SK-N-SH treated with all-trans-retinoic acid at 6 μM for 48 hours (cell line): ENCODE results near the gene RPS8.

ENCODE experiments used
- ATAC-seq: fragments of 200-7000 bp; cut with Tn5 transposase; 3 replicates; pipeline ENCODE4 v1.9.1; 2020; ENCODE audit warnings: mild to moderate bottlenecking, moderate library complexity
- ARNTL ChIP-seq: fragments of 450-650 bp; formaldehyde crosslinking; IDR thresholded peaks from 2 replicates; pipeline ENCODE4 v1.5.0; 2020; ENCODE audit warnings: low read depth, mild to moderate bottlenecking, moderate library complexity, borderline replicate concordance
- BACH2 ChIP-seq: fragments of 250-450 bp; sonication (Bioruptor Pico); IDR thresholded peaks from 2 replicates; pipeline ENCODE4 v1.9.0; 2021; ENCODE audit warnings: mild to moderate bottlenecking, borderline replicate concordance
- CREB5 ChIP-seq: fragments of 250-450 bp; sonication (Bioruptor Pico); IDR thresholded peaks from 2 replicates; pipeline ENCODE4 v1.5.1; 2020; ENCODE audit warnings: low read depth, mild to moderate bottlenecking, moderate library complexity
- CSDC2 ChIP-seq: fragments of 250-450 bp; sonication (Bioruptor Pico); IDR thresholded peaks from 2 replicates; pipeline ENCODE4 v1.5.0; 2020; ENCODE audit warnings: mild to moderate bottlenecking, moderate library complexity
- ESRRG ChIP-seq: fragments of 250-450 bp; sonication (Bioruptor Pico); IDR thresholded peaks from 2 replicates; pipeline ENCODE4 v1.6.1; 2021; ENCODE audit warnings: mild to moderate bottlenecking
- GLIS3 ChIP-seq: fragments of 250-450 bp; sonication (Bioruptor Pico); IDR thresholded peaks from 2 replicates; pipeline ENCODE4 v1.5.0; 2020; ENCODE audit warnings: mild to moderate bottlenecking, moderate library complexity
- ISL1 ChIP-seq: fragments of 250-450 bp; sonication (Bioruptor Pico); IDR thresholded peaks from 2 replicates; pipeline ENCODE4 v2.1.2; 2022; ENCODE audit warnings: mild to moderate bottlenecking, moderate library complexity
- OSR1 ChIP-seq: fragments of 250-450 bp; sonication (Bioruptor Pico); IDR thresholded peaks from 2 replicates; pipeline ENCODE4 v1.8.0; 2022; ENCODE audit warnings: moderate library complexity, mild to moderate bottlenecking, inconsistent platforms
- PATZ1 ChIP-seq: fragments of 250-450 bp; sonication (Bioruptor Pico); IDR thresholded peaks from 2 replicates; pipeline ENCODE4 v1.8.0; 2020; ENCODE audit warnings: mild to moderate bottlenecking, moderate library complexity, borderline replicate concordance
- RARB ChIP-seq: fragments of 250-450 bp; sonication (Bioruptor Pico); IDR thresholded peaks from 2 replicates; pipeline ENCODE4 v1.8.0; 2021; ENCODE audit warnings: mild to moderate bottlenecking, moderate library complexity
- SNAI2 ChIP-seq: fragments of 250-450 bp; sonication (Bioruptor Pico); IDR thresholded peaks from 2 replicates; pipeline ENCODE4 v1.5.0; 2020; ENCODE audit warnings: mild to moderate bottlenecking, moderate library complexity
- TCF4 ChIP-seq: fragments of 250-450 bp; sonication (Bioruptor Pico); IDR thresholded peaks from 2 replicates; pipeline ENCODE4 v1.8.0; 2021; ENCODE audit warnings: mild to moderate bottlenecking, moderate library complexity, borderline replicate concordance
- TOX ChIP-seq: fragments of 250-450 bp; sonication (Bioruptor Pico); IDR thresholded peaks from 2 replicates; pipeline ENCODE4 v1.8.0; 2021; ENCODE audit warnings: mild to moderate bottlenecking, moderate library complexity, borderline replicate concordance
- ZFP3 ChIP-seq: fragments of 250-450 bp; sonication (Bioruptor Pico); IDR thresholded peaks from 2 replicates; pipeline ENCODE4 v1.5.0; 2020; ENCODE audit warnings: mild to moderate bottlenecking, moderate library complexity
- ZFP30 ChIP-seq: fragments of 450-650 bp; formaldehyde crosslinking; IDR thresholded peaks from 2 replicates; pipeline ENCODE4 v1.5.0; 2022; ENCODE audit warnings: mild to moderate bottlenecking, moderate library complexity
- ZNF70 ChIP-seq: fragments of 450-650 bp; formaldehyde crosslinking; IDR thresholded peaks from 2 replicates; pipeline ENCODE4 v1.5.0; 2020; ENCODE audit warnings: mild to moderate bottlenecking, moderate library complexity
- ZNF8 ChIP-seq: fragments of 450-650 bp; formaldehyde crosslinking; IDR thresholded peaks from 2 replicates; pipeline ENCODE4 v1.5.0; 2020; ENCODE audit warnings: mild to moderate bottlenecking, moderate library complexity
- TF ChIP-seq, protein P1 (sequence below): fragments of 250-450 bp; sonication (Bioruptor Pico); IDR thresholded peaks from 2 replicates; pipeline ENCODE4 v1.5.1; 2021; ENCODE audit warnings: mild to moderate bottlenecking, moderate library complexity
- TF ChIP-seq, protein P2 (sequence below): fragments of 250-450 bp; sonication (Bioruptor Pico); IDR thresholded peaks from 2 replicates; pipeline ENCODE4 v1.8.0; 2021; ENCODE audit warnings: low read depth, mild to moderate bottlenecking, moderate library complexity, borderline replicate concordance
- TF ChIP-seq, protein P3 (sequence below): fragments of 250-450 bp; sonication (Bioruptor Pico); IDR thresholded peaks from 2 replicates; pipeline ENCODE4 v1.5.0; 2020; ENCODE audit warnings: mild to moderate bottlenecking, moderate library complexity

Gene RPS8

GRCh38 chr1:44775078-44775929, at the start of gene RPS8:
TSS of gene RPS8 (plus strand) at chr1:44775540. CDS start at chr1:44775597, 57 bp downstream.
- ATAC-seq: peak; percentile 88
- no peak for TF ChIP-seq GLIS3
- no peak for TF ChIP-seq RARB (CRISPR knock-in tag)
- no peak for TF ChIP-seq ISL1
- TF ChIP-seq ZNF8 (CRISPR knock-in tag): no peak
- TF ChIP-seq ESRRG (CRISPR knock-in tag): no peak
- TF ChIP-seq, protein P1, sequence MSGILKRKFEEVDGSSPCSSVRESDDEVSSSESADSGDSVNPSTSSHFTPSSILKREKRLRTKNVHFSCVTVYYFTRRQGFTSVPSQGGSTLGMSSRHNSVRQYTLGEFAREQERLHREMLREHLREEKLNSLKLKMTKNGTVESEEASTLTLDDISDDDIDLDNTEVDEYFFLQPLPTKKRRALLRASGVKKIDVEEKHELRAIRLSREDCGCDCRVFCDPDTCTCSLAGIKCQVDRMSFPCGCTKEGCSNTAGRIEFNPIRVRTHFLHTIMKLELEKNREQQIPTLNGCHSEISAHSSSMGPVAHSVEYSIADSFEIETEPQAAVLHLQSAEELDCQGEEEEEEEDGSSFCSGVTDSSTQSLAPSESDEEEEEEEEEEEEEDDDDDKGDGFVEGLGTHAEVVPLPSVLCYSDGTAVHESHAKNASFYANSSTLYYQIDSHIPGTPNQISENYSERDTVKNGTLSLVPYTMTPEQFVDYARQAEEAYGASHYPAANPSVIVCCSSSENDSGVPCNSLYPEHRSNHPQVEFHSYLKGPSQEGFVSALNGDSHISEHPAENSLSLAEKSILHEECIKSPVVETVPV: no peak
- TF ChIP-seq, protein P2, sequence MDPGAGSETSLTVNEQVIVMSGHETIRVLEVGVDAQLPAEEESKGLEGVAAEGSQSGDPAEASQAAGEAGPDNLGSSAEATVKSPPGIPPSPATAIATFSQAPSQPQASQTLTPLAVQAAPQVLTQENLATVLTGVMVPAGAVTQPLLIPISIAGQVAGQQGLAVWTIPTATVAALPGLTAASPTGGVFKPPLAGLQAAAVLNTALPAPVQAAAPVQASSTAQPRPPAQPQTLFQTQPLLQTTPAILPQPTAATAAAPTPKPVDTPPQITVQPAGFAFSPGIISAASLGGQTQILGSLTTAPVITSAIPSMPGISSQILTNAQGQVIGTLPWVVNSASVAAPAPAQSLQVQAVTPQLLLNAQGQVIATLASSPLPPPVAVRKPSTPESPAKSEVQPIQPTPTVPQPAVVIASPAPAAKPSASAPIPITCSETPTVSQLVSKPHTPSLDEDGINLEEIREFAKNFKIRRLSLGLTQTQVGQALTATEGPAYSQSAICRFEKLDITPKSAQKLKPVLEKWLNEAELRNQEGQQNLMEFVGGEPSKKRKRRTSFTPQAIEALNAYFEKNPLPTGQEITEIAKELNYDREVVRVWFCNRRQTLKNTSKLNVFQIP: no peak
- TF ChIP-seq ARNTL (CRISPR knock-in tag): no peak
- TF ChIP-seq, protein P3, sequence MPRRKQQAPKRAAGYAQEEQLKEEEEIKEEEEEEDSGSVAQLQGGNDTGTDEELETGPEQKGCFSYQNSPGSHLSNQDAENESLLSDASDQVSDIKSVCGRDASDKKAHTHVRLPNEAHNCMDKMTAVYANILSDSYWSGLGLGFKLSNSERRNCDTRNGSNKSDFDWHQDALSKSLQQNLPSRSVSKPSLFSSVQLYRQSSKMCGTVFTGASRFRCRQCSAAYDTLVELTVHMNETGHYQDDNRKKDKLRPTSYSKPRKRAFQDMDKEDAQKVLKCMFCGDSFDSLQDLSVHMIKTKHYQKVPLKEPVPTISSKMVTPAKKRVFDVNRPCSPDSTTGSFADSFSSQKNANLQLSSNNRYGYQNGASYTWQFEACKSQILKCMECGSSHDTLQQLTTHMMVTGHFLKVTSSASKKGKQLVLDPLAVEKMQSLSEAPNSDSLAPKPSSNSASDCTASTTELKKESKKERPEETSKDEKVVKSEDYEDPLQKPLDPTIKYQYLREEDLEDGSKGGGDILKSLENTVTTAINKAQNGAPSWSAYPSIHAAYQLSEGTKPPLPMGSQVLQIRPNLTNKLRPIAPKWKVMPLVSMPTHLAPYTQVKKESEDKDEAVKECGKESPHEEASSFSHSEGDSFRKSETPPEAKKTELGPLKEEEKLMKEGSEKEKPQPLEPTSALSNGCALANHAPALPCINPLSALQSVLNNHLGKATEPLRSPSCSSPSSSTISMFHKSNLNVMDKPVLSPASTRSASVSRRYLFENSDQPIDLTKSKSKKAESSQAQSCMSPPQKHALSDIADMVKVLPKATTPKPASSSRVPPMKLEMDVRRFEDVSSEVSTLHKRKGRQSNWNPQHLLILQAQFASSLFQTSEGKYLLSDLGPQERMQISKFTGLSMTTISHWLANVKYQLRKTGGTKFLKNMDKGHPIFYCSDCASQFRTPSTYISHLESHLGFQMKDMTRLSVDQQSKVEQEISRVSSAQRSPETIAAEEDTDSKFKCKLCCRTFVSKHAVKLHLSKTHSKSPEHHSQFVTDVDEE (CRISPR knock-in tag): no peak

DNA sequence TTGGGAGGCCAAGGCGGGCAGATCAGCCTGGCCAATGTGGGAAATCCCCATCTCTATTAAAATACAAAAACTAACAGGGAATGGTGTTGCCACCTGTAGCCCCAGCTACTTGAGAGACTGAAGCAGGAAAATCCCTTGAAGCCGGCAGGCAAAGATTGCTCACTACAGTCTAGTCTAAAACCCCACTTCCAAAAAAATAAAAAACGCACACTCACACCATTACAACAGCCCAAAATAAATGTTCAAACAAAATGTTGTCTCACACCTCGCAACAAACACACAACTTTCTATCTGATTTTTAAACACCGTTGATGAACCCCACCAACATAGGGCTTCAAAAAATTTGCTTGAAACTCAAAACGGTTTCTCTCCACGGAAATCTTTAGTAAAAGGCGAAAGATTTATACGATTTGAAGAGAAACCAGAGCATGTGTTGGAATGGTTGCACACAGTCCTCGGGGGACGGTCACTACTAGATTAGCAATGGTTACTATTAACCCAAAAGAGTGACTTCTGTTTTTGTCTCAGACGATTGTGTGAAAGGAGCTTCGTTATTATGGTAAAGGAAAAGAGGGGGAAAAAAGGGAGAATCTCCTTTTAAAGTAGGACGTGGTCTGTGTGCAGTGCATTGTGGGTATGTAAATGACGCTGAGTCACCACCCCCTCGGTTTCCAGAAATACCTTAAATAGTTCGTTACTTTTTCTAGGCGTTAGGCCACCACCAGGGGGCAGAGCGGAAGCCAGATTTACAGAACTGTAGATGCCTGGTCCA, 44.4 kb upstream of the RPS8 start, which contains the start of gene RNU5D-1:
TSS of gene RNU5D-1 (minus strand) at position 430 of the 772 bp plus-strand sequence.
- ATAC-seq: peak; percentile 91
- TF ChIP-seq, protein P2: peak; percentile 87
- TF ChIP-seq ESRRG (CRISPR knock-in tag): peak; percentile 99
- TF ChIP-seq CSDC2 (CRISPR knock-in tag): peak; percentile 96; the same call in 1 of the 2 replicates
- TF ChIP-seq, protein P1: peak; percentile 100
- peak; percentile 100 for TF ChIP-seq TOX
- peak; percentile 87 for TF ChIP-seq TCF4
- TF ChIP-seq SNAI2 (CRISPR knock-in tag): peak; percentile 86; the same call in 1 of the 2 replicates
- TF ChIP-seq, protein P3 (CRISPR knock-in tag): peak; percentile 85
- TF ChIP-seq OSR1 (CRISPR knock-in tag): no peak
- TF ChIP-seq ISL1: 0 out of 2 replicates have a peak, but pooled peaks have one; percentile 10
- peak; percentile 100 for TF ChIP-seq PATZ1 (CRISPR knock-in tag)
- peak; percentile 98 for TF ChIP-seq RARB (CRISPR knock-in tag)
- TF ChIP-seq CREB5: peak; percentile 100
- TF ChIP-seq ZFP30 (CRISPR knock-in tag): peak; percentile 80
- TF ChIP-seq ZNF8 (CRISPR knock-in tag): peak; percentile 80
- TF ChIP-seq ARNTL (CRISPR knock-in tag): peak; percentile 88; the same call in 1 of the 2 replicates
- TF ChIP-seq ZFP3: peak; percentile 84; the same call in 1 of the 2 replicates
- TF ChIP-seq BACH2 (CRISPR knock-in tag): 0 out of 2 replicates have a peak, but pooled peaks have one; percentile 34
- peak; percentile 74 for TF ChIP-seq ZNF70 (CRISPR knock-in tag)
